ENCODE measurements around the gene ASAP2.

ASAP2 gene

GRCh38 chr2:9374071-9374730 is 167.6 kb downstream of the ASAP2 start:
- DNase-seq (ENCODE audit: low read depth in 2 of 2, low spot score in 1 of 2), result no peak

DNA sequence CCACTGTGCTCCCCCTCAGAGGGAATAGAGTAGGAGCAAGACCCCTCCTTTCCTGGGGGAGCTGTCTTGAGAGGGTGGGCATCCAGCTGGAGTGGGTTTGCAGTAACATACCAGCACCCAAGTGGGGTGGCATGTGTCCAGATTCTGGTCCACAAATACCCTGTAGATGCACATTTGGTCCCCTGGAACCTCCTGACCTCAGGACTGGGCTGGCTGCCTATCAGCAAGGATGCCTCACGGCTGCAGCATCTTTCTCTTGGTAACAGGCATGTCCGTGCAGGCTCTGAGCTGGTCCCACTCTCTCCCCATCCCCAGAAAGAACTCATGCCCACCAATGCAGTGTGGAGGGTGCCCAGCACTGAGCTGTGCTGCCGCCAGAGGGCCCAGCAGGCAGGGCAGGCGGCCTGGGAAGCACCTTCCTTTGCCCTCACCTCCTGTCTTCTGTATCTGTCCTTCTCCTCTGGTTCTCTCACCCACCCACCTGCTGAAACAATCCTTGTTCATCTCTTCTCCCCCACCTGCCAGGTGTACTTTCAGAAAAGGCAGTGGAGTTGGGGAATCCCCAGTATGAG is 169.3 kb downstream of the ASAP2 start:
- DNase-seq (ENCODE audit: low read depth in 2 of 2, low spot score in 1 of 2), result no peak

GRCh38 chr2:9377461-9378097 is 171.0 kb downstream of the ASAP2 start:
- DNase-seq (ENCODE audit: low read depth in 2 of 2, low spot score in 1 of 2), result no peak

DNA sequence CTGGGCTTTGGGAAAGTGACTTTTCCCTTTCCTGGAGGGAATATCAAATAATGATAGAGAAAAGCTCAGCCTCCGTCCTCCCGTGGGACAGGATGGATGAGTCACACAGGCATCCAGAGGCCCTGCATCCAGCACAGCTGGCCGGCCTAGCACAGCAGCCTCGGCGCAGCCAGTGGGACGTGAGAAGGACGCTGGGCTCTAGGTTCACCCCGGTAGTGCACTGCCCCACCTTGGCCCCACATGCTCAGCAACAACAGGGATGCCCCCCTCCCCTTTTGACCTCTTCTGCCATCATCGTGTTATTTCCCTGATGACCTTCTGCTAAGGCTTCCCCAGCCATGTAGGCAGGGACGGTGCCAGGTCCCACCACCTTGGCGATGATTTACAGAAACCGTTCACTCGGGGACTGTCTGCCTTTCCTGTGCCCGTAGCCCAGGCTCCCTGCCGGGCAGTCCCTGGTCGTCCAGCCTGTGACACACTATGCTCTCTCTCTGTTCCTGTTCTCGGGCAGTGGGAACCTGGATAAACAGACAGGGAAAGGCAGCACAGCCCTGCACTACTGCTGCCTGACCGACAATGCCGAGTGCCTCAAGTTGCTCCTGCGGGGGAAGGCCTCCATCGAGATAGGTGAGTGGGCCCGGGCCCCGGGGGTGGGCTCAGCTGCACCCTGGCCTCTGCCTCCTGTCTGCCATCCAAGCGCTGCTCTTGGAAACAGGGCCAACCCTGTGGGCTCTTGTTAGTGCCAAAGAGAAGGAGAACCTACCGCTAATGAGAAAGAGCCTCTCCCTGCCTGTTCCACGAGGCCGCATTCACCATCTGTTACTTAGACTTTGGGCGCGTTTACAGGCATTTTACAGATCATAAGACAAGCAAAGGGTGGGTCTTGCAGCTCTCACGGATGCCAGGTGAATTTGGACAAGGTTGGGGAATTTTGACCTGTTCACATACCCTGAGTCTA is 172.1 kb downstream of the ASAP2 start:
- no peak for DNase-seq (ENCODE audit: low read depth in 2 of 2, low spot score in 1 of 2)

DNA sequence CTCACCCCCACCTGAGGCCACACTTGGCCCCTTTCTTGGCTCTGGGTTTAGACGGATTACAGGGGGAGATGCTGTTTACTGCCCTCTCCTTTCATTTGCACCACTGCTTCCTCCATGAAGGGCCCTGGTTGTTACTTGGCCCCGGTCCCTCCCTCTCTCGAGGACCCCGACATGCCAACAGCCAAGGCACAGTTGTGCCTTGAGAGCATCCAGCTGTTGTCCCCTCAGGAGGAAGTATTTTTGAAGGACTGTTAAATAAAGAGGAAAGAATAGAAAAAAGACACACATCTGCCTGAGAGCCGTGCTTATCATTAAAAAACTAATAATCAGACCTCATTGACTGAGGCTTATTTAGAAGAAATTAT is 172.8 kb downstream of the ASAP2 start:
- DNase-seq (ENCODE audit: low read depth in 2 of 2, low spot score in 1 of 2), result no peak

DNA sequence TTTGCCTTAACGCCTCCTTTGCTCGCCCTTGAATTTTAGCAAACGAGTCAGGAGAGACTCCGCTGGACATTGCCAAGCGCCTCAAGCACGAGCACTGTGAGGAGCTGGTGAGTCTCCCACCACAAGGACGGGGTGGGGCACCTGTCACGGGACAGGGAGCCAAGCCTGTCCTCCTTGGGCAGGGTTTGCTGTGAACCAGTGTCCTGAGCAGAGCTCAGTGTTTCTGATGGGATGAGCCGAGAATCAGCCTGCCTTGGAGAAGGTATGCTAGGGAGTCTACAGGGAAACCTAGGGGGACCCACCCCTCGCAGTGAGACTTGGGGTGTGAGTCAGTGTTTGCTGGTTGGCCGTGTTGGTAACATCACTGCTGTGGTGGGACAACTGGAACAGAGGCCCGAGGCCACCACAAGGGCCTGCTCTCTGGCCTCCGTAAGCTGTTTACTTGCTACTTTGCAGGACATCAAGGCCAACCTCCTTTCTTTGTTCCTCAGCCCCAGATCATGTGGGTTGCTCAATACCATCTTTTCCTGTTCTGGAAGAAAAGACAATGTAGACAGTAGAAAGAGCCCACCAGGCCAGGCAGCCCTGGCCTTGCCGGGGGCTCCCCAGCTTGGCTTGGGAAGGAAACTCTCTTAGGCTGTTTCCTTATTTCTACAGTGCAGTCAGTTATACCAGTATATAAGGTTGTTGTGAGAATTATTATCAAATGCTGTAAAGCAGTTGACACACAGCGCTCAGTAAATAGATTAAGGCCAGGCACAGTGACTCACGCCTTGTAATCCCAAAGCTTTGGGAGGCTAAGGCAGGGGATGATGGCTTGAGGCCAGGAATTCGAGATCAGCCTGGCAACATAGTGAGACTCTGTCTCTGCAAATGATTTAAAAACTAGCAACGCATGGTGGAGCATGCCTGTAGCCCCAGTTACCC is 174.4 kb downstream of the ASAP2 start:
- DNase-seq (ENCODE audit: low read depth in 2 of 2, low spot score in 1 of 2), result no peak

DNA sequence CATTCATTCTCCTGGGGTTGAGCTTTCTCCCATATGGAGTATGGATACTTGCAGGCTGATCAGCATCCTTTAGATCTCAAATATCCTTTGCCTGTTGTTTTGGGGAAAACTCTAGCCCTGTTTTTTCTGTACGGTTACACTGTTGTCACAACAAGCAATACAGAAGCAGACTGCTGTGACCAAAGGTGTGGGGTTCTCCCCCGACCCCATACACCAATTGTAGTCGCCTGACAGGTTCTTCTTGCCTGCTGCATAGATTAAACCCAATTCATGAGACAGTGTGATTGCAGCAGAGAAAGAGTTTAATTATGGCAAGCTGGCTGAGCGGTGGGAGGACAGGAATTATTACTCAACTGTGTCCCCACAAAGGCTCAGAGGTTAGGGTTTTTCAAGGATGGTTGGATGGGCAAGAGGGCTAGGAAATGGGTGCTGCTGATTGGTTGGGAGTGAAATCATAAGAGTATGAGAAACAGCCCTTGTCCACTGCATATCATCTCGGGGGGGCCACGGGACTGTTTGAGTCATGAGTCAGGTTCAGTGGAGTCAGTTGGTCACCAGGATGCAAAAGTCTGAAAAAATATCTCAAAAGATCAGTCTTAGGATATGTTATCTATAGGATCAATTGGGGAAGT is 176.1 kb downstream of the ASAP2 start:
- DNase-seq (ENCODE audit: low read depth in 2 of 2, low spot score in 1 of 2), result no peak

- DNase-seq (ENCODE audit: low read depth in 2 of 2, low spot score in 1 of 2), result no peak
Observed at GRCh38 chr2:9384521-9384920, 177.9 kb downstream of the ASAP2 start.

DNA sequence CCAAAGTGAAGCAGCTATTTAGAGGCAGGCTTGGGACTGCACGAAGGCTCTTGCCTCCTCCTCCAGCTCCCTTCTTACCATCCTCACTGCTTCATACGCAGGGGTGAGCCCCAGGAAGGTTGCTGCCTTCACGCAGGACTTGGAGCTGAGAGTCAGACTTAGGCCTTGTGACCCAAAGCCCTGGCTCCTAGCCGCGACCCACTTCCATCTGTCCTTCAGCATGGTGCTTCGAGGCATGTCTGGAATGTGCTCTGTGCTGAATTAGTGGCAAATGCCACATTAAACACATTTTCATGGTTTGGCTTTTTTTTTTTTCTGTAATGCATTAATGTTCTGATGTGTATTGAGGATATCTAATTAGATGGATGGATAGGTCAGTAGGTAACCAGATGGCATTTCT is 179.2 kb downstream of the ASAP2 start:
- no peak for DNase-seq (ENCODE audit: low read depth in 2 of 2, low spot score in 1 of 2)

GRCh38 chr2:9388199-9388681 is 181.6 kb downstream of the ASAP2 start:
- DNase-seq (ENCODE audit: low read depth in 2 of 2, low spot score in 1 of 2), result no peak

- DNase-seq (ENCODE audit: low read depth in 2 of 2, low spot score in 1 of 2), result no peak
Observed at GRCh38 chr2:9388950-9389911, 182.6 kb downstream of the ASAP2 start.

DNA sequence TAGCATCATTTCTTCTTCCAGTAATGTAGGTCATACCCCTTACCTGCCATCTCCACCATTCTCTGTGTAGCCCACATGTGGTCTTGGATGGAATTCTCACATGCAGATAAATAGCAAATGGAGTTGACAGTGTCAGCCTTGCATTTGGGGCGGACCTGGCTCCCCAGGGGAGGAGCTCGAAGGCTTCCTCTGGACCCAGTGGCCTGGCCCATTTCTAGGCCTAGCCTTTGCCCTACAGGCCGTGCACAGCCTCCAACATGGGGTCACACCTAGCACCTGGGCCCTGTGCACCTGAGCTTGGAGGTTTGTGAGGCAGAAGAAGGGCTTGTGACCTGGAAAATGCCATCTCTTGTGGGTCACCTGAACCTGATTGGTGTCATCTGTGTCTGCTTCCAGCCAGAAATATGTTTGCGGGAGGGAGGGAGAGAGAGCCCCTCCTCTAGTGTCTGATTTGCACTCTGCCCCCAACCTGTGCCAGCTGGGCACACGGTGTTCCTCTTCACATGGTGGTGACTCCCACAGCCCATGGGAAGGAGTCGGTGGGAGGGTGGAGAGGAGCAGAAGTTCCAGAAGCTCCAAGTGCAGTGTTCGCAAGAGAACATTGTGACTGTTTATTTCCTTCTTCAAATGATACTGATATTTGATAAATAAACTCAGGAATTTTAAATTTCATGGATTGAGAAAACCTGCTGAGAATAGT is 183.7 kb downstream of the ASAP2 start:
- no peak for DNase-seq (ENCODE audit: low read depth in 2 of 2, low spot score in 1 of 2)

DNA sequence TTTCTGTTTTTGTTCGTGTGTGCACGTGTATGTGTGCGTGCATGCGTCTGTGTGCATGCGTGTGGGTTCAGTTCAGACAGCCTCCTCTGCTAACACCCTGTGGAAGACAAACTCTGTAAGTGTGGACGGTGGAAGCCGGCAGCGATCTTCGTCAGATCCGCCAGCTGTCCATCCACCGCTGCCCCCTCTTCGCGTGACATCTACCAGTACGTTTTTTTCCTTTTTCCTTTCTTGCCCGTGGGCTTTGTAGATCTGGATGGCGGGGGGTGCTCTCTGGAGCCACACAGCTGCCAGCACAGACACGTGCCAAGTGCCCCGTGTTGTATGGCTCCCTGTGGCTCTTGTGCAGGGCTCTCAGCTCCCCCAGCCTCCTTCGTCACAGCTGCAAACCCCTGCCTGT is 184.4 kb downstream of the ASAP2 start:
- DNase-seq (ENCODE audit: low read depth in 2 of 2, low spot score in 1 of 2), result no peak

DNA sequence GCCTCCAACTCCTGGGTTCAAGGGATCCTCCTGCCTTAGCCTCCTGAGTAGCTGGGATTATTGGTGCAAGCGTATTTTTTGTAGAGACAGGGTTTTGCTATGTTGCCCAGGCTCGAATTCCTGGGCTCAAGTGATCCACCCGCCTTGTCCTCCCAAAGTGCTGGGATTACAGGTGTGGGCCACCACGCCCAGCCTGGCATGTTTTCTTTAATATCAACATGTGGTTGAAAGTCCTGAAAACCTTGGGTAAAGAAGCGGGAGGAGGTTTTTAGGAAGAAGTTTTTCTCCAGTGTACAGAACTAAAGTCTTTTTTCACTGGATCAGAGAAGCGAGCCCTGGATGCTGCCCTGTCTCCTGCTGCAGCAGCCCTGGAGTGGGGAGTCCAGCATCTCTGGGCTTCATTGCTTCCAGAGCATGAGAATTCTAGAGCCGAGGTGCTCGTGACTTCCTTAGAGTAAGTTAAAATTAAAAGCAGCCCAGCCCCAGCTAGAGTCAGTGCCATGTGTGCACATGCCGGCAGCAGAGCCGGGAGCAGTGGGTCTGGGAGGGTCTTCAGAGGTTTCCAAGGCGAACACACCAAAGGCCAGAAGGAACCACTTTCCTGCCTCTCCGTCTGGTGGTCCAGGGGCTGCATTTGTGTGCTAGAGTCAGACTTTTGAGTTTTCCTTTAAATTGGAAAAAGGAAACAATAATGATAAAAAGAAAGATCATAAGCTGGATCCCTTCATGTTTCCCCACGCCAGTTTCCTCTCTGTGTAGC is 185.5 kb downstream of the ASAP2 start:
- no peak for DNase-seq (ENCODE audit: low read depth in 2 of 2, low spot score in 1 of 2)

GRCh38 chr2:9392898-9393765 is 186.5 kb downstream of the ASAP2 start:
- no peak for DNase-seq (ENCODE audit: low read depth in 2 of 2, low spot score in 1 of 2)

- no peak for DNase-seq (ENCODE audit: low read depth in 2 of 2, low spot score in 1 of 2)
Observed at GRCh38 chr2:9394816-9395215, 188.2 kb downstream of the ASAP2 start.

- DNase-seq (ENCODE audit: low read depth in 2 of 2, low spot score in 1 of 2), result no peak
Observed at GRCh38 chr2:9397201-9397600, 190.6 kb downstream of the ASAP2 start.
